Left ventricle myocardium superior (tissue), 1 donor: ENCODE results near the gene SPDYA. TPM values are rescaled to one million over a fixed set of nuclear protein-coding genes. Genes with fewer than 3 reads are reported as not detected.
"Not testable (repeated sequence)": the region's sequence is repeated elsewhere in the genome, so short reads cannot be mapped to it uniquely, and the experiment has no call there.

Experiments
- ATAC-seq: fragments of 200-7000 bp; cut with Tn5 transposase; one replicate; pipeline ENCODE4 v1.9.1; 2020; ENCODE audit warnings: mild to moderate bottlenecking, moderate library complexity
- DNase-seq: peaks from one replicate; pipeline ENCODE4 v3.0.0-alpha.2; 2020
- intact Hi-C: fragments of 100-400 bp; cut with micrococcal nuclease; formaldehyde crosslinking; loops from one replicate; pipeline ENCODE4 v1.11.0; 2022
- long read RNA-seq: library from polyadenylated mRNA; unstranded; transcript quantifications from one replicate; pipeline ENCODE4 v2.0.0, GENCODE V29; 2021
- total RNA-seq: library from RNA; stranded (reverse); fragmentation: NEBNext Ultra II Directional; extraction: Animal tissue kit (Norgen Biotek cat#: 25700); gene quantifications from one replicate; pipeline ENCODE4 v1.2.1, GENCODE V29; 2021
- donor health status: DM: no; HTN: yes; CAD: no; lungs with severe emphysema.

The SPDYA gene
- 0.15 TPM for total RNA-seq
- long read RNA-seq, partial matches to known transcripts = 0 of 11 reads
- long read RNA-seq, other reads (novel, unspliced or antisense) = 11 of 11 reads

- DNase-seq (peak; percentile 87), ATAC-seq (peak; percentile 96)
- intact Hi-C loops = no loop called here
These were observed at the start of gene SPDYA for GRCh38 chr2:28810384-28811285. Gene SPDYA, plus strand, starts transcription at chr2:28810834. Its CDS starts 5,181 bp downstream, at chr2:28816015.

GRCh38 chr2:28761420-28761819, 49.2 kb upstream of the SPDYA start:
- no peak for ATAC-seq
- intact Hi-C loops = no loop called here
- no peak for DNase-seq

- ATAC-seq (no peak), DNase-seq (no peak)
These were observed 45.5 kb upstream of the SPDYA start for GRCh38 chr2:28764909-28765711.

DNA sequence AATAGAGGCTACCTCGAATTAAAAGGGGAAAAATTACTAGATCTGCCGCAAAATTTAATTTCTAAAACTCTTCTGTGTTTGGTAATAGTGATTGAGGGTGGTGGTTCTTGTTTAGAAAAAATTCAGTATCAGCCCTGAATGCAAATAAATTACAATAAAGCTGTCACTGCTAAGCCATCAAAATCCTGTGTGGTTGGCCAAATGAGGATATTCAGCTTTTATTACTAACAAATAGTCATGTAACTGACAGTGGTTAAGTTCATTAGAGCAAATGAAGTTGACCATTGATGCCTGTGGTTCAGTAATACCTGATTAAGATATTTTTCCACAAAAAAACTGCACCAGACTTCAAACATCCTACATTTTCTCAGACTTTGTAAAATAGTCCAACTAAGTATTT, 44.6 kb upstream of the SPDYA start:
- intact Hi-C loops = no loop called here
- ATAC-seq = no peak
- no peak for DNase-seq

More at GRCh38 chr2:28764909-28765711, 45.5 kb upstream of the SPDYA start:
- intact Hi-C loops = no loop called here

- DNase-seq (no peak), ATAC-seq (no peak)
- intact Hi-C loops = no loop called here
These were observed 43.3 kb upstream of the SPDYA start for GRCh38 chr2:28767337-28767736.

DNA sequence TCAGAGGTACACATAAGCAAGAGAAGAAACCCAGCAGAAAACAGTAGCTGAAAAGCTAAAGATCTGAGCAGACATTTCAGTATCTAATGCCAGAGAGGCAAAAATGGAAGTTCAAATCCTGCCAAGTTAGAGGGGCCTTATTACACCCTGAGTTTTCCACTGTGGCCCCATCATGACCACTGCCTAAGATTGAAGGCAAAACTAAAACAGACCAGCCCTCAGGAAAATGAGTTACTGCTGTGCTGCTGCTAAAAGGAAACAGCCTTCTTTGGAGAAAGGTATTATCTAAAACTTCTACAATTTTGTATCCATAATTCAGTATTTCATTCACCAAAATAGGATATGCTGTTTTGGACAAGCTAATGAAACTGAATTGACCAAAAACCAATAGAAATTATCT, 42.2 kb upstream of the SPDYA start:
- intact Hi-C loops = no loop called here
- no peak for DNase-seq
- ATAC-seq = no peak

DNA sequence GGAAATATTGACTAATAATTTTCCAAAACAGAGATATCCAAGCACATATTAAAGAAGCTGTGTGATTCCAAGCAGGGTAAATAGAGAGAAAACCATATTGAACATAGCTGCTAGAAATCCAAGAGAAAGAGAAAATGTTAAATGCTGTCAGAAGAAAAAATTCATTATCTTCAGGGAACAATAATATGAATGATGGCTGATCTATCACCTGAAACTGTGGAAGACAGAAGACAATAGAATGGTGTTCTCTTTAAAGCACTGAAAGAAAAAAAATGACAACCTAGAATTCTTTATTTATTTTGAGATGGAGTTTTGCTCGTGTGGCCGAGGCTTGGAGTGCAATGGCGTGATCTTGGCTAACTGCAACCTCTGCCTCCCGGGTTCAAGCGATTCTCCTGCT, 41.7 kb upstream of the SPDYA start:
- intact Hi-C loops = no loop called here
- DNase-seq = no peak
- ATAC-seq = no peak

DNA sequence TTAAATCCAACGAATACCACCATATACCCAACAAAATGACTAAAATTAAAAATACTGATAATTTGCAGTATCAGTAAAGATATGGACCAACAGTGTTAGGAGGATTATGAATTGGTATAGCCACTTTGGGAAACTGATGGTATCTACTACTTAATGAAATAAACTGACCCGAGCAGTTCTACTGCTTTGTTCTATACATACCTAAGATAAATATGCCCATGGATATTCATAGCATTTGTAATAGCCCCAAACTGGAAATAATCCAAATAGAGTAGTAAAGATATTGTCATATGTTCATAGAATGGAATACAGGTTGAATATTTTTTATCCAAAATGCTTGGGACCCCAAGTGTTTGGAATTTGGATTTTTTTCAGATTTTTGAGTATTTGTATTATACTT, 38.3 kb upstream of the SPDYA start:
- intact Hi-C loops = no loop called here
- ATAC-seq (no peak), DNase-seq (no peak)

DNA sequence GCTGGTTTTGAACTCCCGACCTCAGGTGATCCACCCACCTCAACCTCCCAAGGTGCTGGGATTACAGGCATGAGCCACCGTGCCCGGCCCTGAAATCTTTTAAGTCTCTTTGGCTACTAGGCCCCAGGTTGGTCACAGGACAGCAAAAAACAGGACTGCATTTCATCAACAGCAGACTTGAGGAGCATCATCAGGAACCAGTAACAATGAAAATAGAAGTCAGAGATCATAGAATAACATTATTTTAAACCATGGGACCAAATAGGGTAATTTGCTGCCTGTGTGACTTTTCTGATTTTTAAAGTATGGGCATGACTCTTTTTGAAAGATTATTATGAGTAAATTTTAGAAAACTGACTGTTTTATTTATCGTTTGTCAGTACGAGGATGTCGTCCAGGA, 34.2 kb upstream of the SPDYA start:
- intact Hi-C loops = no loop called here
- no peak for ATAC-seq
- DNase-seq = no peak

DNA sequence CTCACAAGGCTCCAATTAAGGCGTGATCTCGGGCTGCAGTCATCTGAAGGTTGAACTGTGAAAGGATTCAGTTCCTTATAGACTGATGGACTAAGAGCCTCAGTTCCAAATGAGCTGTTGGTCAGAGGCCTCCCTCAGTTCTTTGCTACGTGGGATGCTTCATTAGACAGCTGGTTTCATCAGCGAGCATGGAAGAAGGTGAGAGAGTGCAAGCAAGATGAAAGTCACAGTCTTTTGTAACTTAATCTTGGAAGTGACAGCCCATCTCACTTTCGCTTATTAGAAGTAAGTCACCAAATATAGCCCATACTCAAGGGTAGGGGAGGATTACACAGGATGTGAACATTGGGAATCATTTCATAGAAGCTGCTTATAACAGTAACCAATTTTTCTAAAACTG, 32.2 kb upstream of the SPDYA start:
- ATAC-seq = no peak
- intact Hi-C loops = no loop called here

DNA sequence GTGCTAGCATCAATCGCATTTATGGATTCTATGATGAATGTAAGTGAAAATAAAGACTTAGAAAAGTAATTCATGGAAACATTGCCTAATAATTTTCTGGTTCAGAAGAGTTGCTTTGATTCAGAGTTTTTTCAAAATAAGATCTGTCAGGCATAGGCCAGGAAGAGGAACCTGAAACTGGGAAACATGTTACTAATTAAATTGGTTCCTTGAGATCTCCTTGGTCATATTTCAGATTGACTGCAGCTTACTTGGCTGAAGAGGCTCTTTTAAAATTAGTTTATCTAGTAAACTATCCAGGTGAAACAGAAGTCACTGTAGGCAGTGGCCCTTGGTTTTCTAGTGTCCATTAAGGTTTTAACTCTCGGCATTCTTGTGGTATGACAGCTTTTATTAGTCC, 31.6 kb upstream of the SPDYA start:
- DNase-seq (no peak), ATAC-seq (no peak)
- intact Hi-C loops = no loop called here

More for the DNA sequence above, 32.2 kb upstream of the SPDYA start:
- no peak for DNase-seq

- ATAC-seq = no peak
- intact Hi-C loops = no loop called here
- DNase-seq = no peak
These were observed 30.1 kb upstream of the SPDYA start for GRCh38 chr2:28780496-28780895.

- intact Hi-C loops = no loop called here
- DNase-seq (no peak), ATAC-seq (no peak)
These were observed 28.2 kb upstream of the SPDYA start for GRCh38 chr2:28782423-28782822.

DNA sequence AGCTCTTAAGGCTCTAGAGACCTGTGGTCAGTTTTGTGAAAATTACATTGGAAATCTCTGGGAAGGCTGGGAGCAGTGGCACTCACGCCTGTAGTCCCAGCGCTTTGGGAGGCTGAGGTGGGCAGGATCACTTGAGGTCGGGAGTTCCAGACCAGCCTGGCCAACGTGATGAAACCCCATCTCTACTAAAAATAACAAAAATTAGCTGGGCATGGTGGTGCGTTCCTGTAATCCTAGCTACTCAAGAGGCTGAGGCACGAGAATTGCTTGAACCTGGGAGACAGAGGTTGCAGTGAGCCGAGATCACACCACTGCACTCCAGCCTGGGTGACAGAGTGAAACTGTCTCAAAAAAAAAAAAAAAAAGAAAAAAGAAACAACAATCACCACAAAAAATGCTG, 26.1 kb upstream of the SPDYA start:
- ATAC-seq = not testable (repeated sequence)

DNA sequence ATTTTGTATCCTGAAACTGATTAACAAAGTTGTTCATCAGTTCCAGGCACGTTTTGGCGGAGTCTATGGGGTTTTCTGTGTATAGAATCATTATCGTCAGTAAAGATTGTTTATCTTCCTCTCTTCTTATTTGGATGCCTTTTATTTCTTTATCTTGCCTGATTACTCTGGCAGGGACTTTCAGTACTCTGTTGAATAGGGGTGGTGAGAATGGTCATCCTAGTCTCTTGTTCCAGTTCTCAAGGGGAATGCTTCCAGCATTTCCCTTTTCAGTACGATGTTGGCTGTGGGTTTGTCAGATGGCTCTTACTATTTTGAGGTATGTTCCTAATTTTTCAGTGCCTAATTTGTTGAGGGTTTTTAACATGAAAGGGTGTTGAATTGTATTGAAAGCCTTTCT, 14.0 kb upstream of the SPDYA start:
- no peak for DNase-seq
- intact Hi-C loops = no loop called here
- peak; percentile 54 for ATAC-seq

More for the DNA sequence above, 26.1 kb upstream of the SPDYA start:
- intact Hi-C loops, DNase-seq: not testable (repeated sequence)

DNA sequence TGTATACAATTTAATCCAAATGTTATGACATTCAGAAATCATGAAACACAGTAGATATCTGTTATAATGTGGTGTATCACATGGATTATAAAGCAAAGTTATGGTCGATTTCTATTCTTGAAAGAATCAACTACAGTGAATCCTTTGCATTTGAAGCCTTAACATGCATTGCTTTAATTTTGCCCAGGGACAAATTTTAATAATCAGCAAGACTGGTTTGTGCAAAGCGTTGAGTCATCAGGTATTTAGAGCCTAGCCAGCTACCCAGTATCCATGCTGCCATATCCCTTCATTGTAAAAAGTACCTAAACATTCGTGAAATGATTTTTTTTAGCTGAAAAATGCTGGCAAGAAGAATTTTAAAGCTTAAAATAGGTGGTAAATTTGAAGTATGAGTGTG, 8.9 kb upstream of the SPDYA start:
- intact Hi-C loops = no loop called here
- ATAC-seq = no peak

GRCh38 chr2:28802975-28803429, 7.6 kb upstream of the SPDYA start:
- intact Hi-C loops = no loop called here
- no peak for ATAC-seq
- DNase-seq = no peak

More for the DNA sequence above, 8.9 kb upstream of the SPDYA start:
- DNase-seq = no peak

DNA sequence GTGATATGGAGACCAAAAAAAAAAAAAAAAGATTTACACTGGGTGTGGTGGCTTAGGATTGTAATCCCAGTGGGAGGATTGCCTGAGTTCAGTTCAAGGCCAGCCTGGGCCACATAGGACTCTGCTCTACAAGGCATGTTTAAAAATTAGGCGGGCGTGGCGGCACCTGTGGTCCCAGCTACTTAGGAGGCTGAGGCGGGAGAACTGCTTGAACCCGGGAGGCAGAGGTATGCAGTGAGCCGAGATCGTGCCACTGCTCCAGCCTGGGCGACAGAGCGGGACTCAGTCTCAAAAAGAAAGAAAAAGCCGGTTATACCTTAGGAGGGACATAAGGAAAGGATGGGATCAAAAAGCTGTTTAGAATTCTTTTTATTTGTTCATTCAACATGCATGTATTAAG, 707 bp upstream of the SPDYA start:
- ATAC-seq (peak; percentile 11), DNase-seq (no peak)

DNA sequence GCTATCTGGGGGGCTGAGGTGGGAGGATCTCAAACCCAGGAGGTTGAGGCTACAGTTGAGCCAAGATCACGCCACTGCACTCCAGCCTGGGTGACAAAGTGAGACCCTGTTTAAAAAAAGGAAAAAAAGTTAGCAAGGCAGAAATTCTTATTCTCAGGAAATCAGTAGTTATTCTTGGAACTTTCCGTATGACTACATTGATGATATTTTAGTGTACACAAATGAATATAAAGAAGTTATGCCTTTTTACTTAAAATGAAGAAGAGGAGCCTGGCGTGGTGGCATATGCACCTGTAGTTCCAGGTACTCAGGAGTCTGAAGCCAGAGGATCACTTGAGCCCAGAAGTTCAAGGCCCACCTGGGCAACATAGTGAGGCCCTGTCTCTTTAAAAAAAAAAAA, 7.4 kb downstream of the SPDYA start:
- ATAC-seq (no peak), DNase-seq (no peak)
- intact Hi-C loops = no loop called here

More for the DNA sequence above, 707 bp upstream of the SPDYA start:
- intact Hi-C loops = no loop called here
